ENCODE measurements around the gene SNX6. TPM values are rescaled to one million over a fixed set of nuclear protein-coding genes. Genes with fewer than 3 reads are reported as not detected.

Gene SNX6
- total and polyA plus RNA-seq, 2 donors = 62.9 to 86.5 TPM

GRCh38 chr14:34628681-34629135 lies 1.2 kb downstream of the SNX6 start:
- DNase-seq (ENCODE audit: low read depth in 6 of 9, low spot score in 9 of 9) = peak in 7 of 9 donors; percentile 2 to 51 (median 25)
- peak overlapping the region in 1 of 2 donors; percentile 92 for H3K27ac ChIP-seq (ENCODE audit: low read depth in 1 of 2, low read length in 1 of 2)

GRCh38 chr14:34623506-34623905 lies 6.4 kb downstream of the SNX6 start:
- no peak overlapping the region for H3K4me3 ChIP-seq (ENCODE audit: low read length in 2 of 2)
- no peaks in the 10 kb centered on the region for H3K9me3 ChIP-seq (ENCODE audit: control insufficient read depth in 2 of 2, insufficient read depth in 1 of 2, low read length in 1 of 2)
- H3K4me1 ChIP-seq (ENCODE audit: control insufficient read depth in 2 of 2, insufficient read depth in 2 of 2, low read length in 2 of 2) = no peaks in the 10 kb centered on the region
- WGBS = 96% methylated on average over 3 of the region's 3 CpGs
- no peak for DNase-seq (ENCODE audit: low read depth in 6 of 9, low spot score in 9 of 9)
- peaks cover 11 to 29% of the 10 kb centered on the region in 2 donors for H3K36me3 ChIP-seq (ENCODE audit: control insufficient read depth in 2 of 2, insufficient read depth in 2 of 2, low read length in 1 of 2)
- H3K27me3 ChIP-seq (ENCODE audit: control insufficient read depth in 2 of 2, insufficient read depth in 1 of 2, low read length in 1 of 2) = no peaks in the 10 kb centered on the region
- no peak overlapping the region for H3K27ac ChIP-seq (ENCODE audit: low read depth in 1 of 2, low read length in 1 of 2)

More at GRCh38 chr14:34628681-34629135, 1.2 kb downstream of the SNX6 start:
- H3K4me3 ChIP-seq (ENCODE audit: low read length in 2 of 2) = peak overlapping the region; percentile 74 to 90
- WGBS = 28% methylated on average over 5 of the region's 5 CpGs
- no peaks in the 10 kb centered on the region for H3K9me3 ChIP-seq (ENCODE audit: control insufficient read depth in 2 of 2, insufficient read depth in 1 of 2, low read length in 1 of 2)
- H3K27me3 ChIP-seq (ENCODE audit: control insufficient read depth in 2 of 2, insufficient read depth in 1 of 2, low read length in 1 of 2) = no peaks in the 10 kb centered on the region
- H3K36me3 ChIP-seq (ENCODE audit: control insufficient read depth in 2 of 2, insufficient read depth in 2 of 2, low read length in 1 of 2) = peaks cover 0 to 6% of the 10 kb centered on the region in 2 donors
- peaks cover 2 to 5% of the 10 kb centered on the region in 2 donors for H3K4me1 ChIP-seq (ENCODE audit: control insufficient read depth in 2 of 2, insufficient read depth in 2 of 2, low read length in 2 of 2)

- H3K4me1 ChIP-seq (ENCODE audit: control insufficient read depth in 2 of 2, insufficient read depth in 2 of 2, low read length in 2 of 2) = no peaks in the 10 kb centered on the region
Observed at GRCh38 chr14:34620839-34621238, 9.1 kb downstream of the SNX6 start.

GRCh38 chr14:34620115-34620514 lies 9.8 kb downstream of the SNX6 start:
- Histone ChIP-seq H3K4me1 (ENCODE audit: control insufficient read depth in 2 of 2, insufficient read depth in 2 of 2, low read length in 2 of 2) (no peaks in the 10 kb centered on the region), H3K9me3 (ENCODE audit: control insufficient read depth in 2 of 2, insufficient read depth in 1 of 2, low read length in 1 of 2) (no peaks in the 10 kb centered on the region), H3K4me3 (ENCODE audit: low read length in 2 of 2) (no peak overlapping the region), H3K27me3 (ENCODE audit: control insufficient read depth in 2 of 2, insufficient read depth in 1 of 2, low read length in 1 of 2) (no peaks in the 10 kb centered on the region), H3K36me3 (ENCODE audit: control insufficient read depth in 2 of 2, insufficient read depth in 2 of 2, low read length in 1 of 2) (peaks cover 16 to 31% of the 10 kb centered on the region in 2 donors), H3K27ac (ENCODE audit: low read depth in 1 of 2, low read length in 1 of 2) (no peak overlapping the region)
- no peak for DNase-seq (ENCODE audit: low read depth in 6 of 9, low spot score in 9 of 9)
- 96% methylated on average over 2 of the region's 2 CpGs for WGBS

More at GRCh38 chr14:34620839-34621238, 9.1 kb downstream of the SNX6 start:
- Histone ChIP-seq H3K4me3 (ENCODE audit: low read length in 2 of 2) (no peak overlapping the region), H3K36me3 (ENCODE audit: control insufficient read depth in 2 of 2, insufficient read depth in 2 of 2, low read length in 1 of 2) (peaks cover 16 to 33% of the 10 kb centered on the region in 2 donors), H3K27ac (ENCODE audit: low read depth in 1 of 2, low read length in 1 of 2) (no peak overlapping the region), H3K27me3 (ENCODE audit: control insufficient read depth in 2 of 2, insufficient read depth in 1 of 2, low read length in 1 of 2) (no peaks in the 10 kb centered on the region), H3K9me3 (ENCODE audit: control insufficient read depth in 2 of 2, insufficient read depth in 1 of 2, low read length in 1 of 2) (no peaks in the 10 kb centered on the region)
- DNase-seq (ENCODE audit: low read depth in 6 of 9, low spot score in 9 of 9) = no peak
- 80% methylated on average over 3 of the region's 3 CpGs for WGBS

- Histone ChIP-seq H3K27me3 (ENCODE audit: control insufficient read depth in 2 of 2, insufficient read depth in 1 of 2, low read length in 1 of 2) (no peaks in the 10 kb centered on the region), H3K36me3 (ENCODE audit: control insufficient read depth in 2 of 2, insufficient read depth in 2 of 2, low read length in 1 of 2) (peaks cover 16 to 31% of the 10 kb centered on the region in 2 donors), H3K27ac (ENCODE audit: low read depth in 1 of 2, low read length in 1 of 2) (no peak overlapping the region), H3K9me3 (ENCODE audit: control insufficient read depth in 2 of 2, insufficient read depth in 1 of 2, low read length in 1 of 2) (no peaks in the 10 kb centered on the region), H3K4me3 (ENCODE audit: low read length in 2 of 2) (no peak overlapping the region), H3K4me1 (ENCODE audit: control insufficient read depth in 2 of 2, insufficient read depth in 2 of 2, low read length in 2 of 2) (no peaks in the 10 kb centered on the region)
- WGBS = 86% methylated on average over 3 of the region's 3 CpGs
- no peak for DNase-seq (ENCODE audit: low read depth in 6 of 9, low spot score in 9 of 9)
Observed at GRCh38 chr14:34619471-34619870, 10.5 kb downstream of the SNX6 start.

- H3K4me3 ChIP-seq (ENCODE audit: low read length in 2 of 2) = no peak overlapping the region
- H3K27me3 ChIP-seq (ENCODE audit: control insufficient read depth in 2 of 2, insufficient read depth in 1 of 2, low read length in 1 of 2) = no peaks in the 10 kb centered on the region
- no peaks in the 10 kb centered on the region for H3K4me1 ChIP-seq (ENCODE audit: control insufficient read depth in 2 of 2, insufficient read depth in 2 of 2, low read length in 2 of 2)
- peaks cover 25 to 27% of the 10 kb centered on the region in 2 donors for H3K36me3 ChIP-seq (ENCODE audit: control insufficient read depth in 2 of 2, insufficient read depth in 2 of 2, low read length in 1 of 2)
- 98% methylated on average over 6 of the region's 6 CpGs for WGBS
- H3K9me3 ChIP-seq (ENCODE audit: control insufficient read depth in 2 of 2, insufficient read depth in 1 of 2, low read length in 1 of 2) = no peaks in the 10 kb centered on the region
- no peak for DNase-seq (ENCODE audit: low read depth in 6 of 9, low spot score in 9 of 9)
- H3K27ac ChIP-seq (ENCODE audit: low read depth in 1 of 2, low read length in 1 of 2) = no peak overlapping the region
Observed at GRCh38 chr14:34616360-34616759, 13.6 kb downstream of the SNX6 start.

- no peak overlapping the region for H3K4me3 ChIP-seq (ENCODE audit: low read length in 2 of 2)
- 97% methylated on average over 6 of the region's 6 CpGs for WGBS
- H3K9me3 ChIP-seq (ENCODE audit: control insufficient read depth in 2 of 2, insufficient read depth in 1 of 2, low read length in 1 of 2) = no peaks in the 10 kb centered on the region
- no peaks in the 10 kb centered on the region for H3K27me3 ChIP-seq (ENCODE audit: control insufficient read depth in 2 of 2, insufficient read depth in 1 of 2, low read length in 1 of 2)
- H3K27ac ChIP-seq (ENCODE audit: low read depth in 1 of 2, low read length in 1 of 2) = no peak overlapping the region
- no peak for DNase-seq (ENCODE audit: low read depth in 6 of 9, low spot score in 9 of 9)
- peaks cover 22 to 25% of the 10 kb centered on the region in 2 donors for H3K36me3 ChIP-seq (ENCODE audit: control insufficient read depth in 2 of 2, insufficient read depth in 2 of 2, low read length in 1 of 2)
- H3K4me1 ChIP-seq (ENCODE audit: control insufficient read depth in 2 of 2, insufficient read depth in 2 of 2, low read length in 2 of 2) = no peaks in the 10 kb centered on the region
Observed at GRCh38 chr14:34615507-34615906, 14.4 kb downstream of the SNX6 start.

- DNase-seq (ENCODE audit: low read depth in 6 of 9, low spot score in 9 of 9) = peak in 1 of 9 donors; percentile 3
- no peaks in the 10 kb centered on the region for H3K4me1 ChIP-seq (ENCODE audit: control insufficient read depth in 2 of 2, insufficient read depth in 2 of 2, low read length in 2 of 2)
- H3K27me3 ChIP-seq (ENCODE audit: control insufficient read depth in 2 of 2, insufficient read depth in 1 of 2, low read length in 1 of 2) = no peaks in the 10 kb centered on the region
- no peaks in the 10 kb centered on the region for H3K9me3 ChIP-seq (ENCODE audit: control insufficient read depth in 2 of 2, insufficient read depth in 1 of 2, low read length in 1 of 2)
- no peak overlapping the region for H3K4me3 ChIP-seq (ENCODE audit: low read length in 2 of 2)
- WGBS = 90% methylated on average over 4 of the region's 4 CpGs
- no peak overlapping the region for H3K27ac ChIP-seq (ENCODE audit: low read depth in 1 of 2, low read length in 1 of 2)
- peaks cover 15 to 20% of the 10 kb centered on the region in 2 donors for H3K36me3 ChIP-seq (ENCODE audit: control insufficient read depth in 2 of 2, insufficient read depth in 2 of 2, low read length in 1 of 2)
Observed at GRCh38 chr14:34614638-34615037, 15.3 kb downstream of the SNX6 start.

- no peak overlapping the region for H3K4me3 ChIP-seq (ENCODE audit: low read length in 2 of 2)
- no peaks in the 10 kb centered on the region for H3K9me3 ChIP-seq (ENCODE audit: control insufficient read depth in 2 of 2, insufficient read depth in 1 of 2, low read length in 1 of 2)
- DNase-seq (ENCODE audit: low read depth in 6 of 9, low spot score in 9 of 9) = no peak
- 94% methylated on average over 3 of the region's 3 CpGs for WGBS
- H3K4me1 ChIP-seq (ENCODE audit: control insufficient read depth in 2 of 2, insufficient read depth in 2 of 2, low read length in 2 of 2) = no peaks in the 10 kb centered on the region
- peaks cover 32 to 36% of the 10 kb centered on the region in 2 donors for H3K36me3 ChIP-seq (ENCODE audit: control insufficient read depth in 2 of 2, insufficient read depth in 2 of 2, low read length in 1 of 2)
- no peak overlapping the region for H3K27ac ChIP-seq (ENCODE audit: low read depth in 1 of 2, low read length in 1 of 2)
- H3K27me3 ChIP-seq (ENCODE audit: control insufficient read depth in 2 of 2, insufficient read depth in 1 of 2, low read length in 1 of 2) = no peaks in the 10 kb centered on the region
Observed at GRCh38 chr14:34610101-34610500, 19.8 kb downstream of the SNX6 start.
